ENCODE measurements around the gene HEY2. TPM values are rescaled to one million over a fixed set of nuclear protein-coding genes. Genes with fewer than 3 reads are reported as not detected.

Gene HEY2
- total RNA-seq, 1 experiment from 2014 or later, result 6.6 TPM

GRCh38 chr6:125793280-125793679, 43.8 kb downstream of the HEY2 start:
- no peaks in the 10 kb centered on the region for H3K79me2 ChIP-seq (ENCODE audit: insufficient read depth, low read length)

More at GRCh38 chr6:125793280-125793679, 43.8 kb downstream of the HEY2 start:
- no peak overlapping the region for H4K8ac ChIP-seq (replicated peaks; ENCODE audit: insufficient read length, low read depth, low read length)
- no CpG with 5 or more reads among the region's 2 CpGs for WGBS (ENCODE audit: extremely low coverage, insufficient read length, low lambda C conversion rate)
- Mint-ChIP-seq H3K9me3 (no peaks in the 10 kb centered on the region), H3K36me3 (ENCODE audit: insufficient read depth in 1 of 3, low read depth in 3 of 3) (no peaks in the 10 kb centered on the region; a peak in 1 of 7 replicates), H3K27me3 (ENCODE audit: low read depth) (peaks cover 4% of the 10 kb centered on the region; the same call in 1 of the 2 replicates), H3K4me3 (no peak overlapping the region), H3K27ac (no peak overlapping the region), H3K4me1 (peaks cover 20 to 28% of the 10 kb centered on the region in 2 experiments)
- H3K4me1 ChIP-seq (ENCODE audit: insufficient read depth, low read length), result peaks cover 3% of the 10 kb centered on the region; the same call in 1 of the 2 replicates
- H3K79me1 ChIP-seq (ENCODE audit: insufficient read depth, low read depth, low read length, poor library complexity, severe bottlenecking), result no peaks in the 10 kb centered on the region
- H3K27ac ChIP-seq (ENCODE audit: insufficient read length, low read depth, low read length), result no peak overlapping the region
- H2BK120ac ChIP-seq (ENCODE audit: low read depth, low read length, poor library complexity, severe bottlenecking), result no peak overlapping the region
- H2BK15ac ChIP-seq (ENCODE audit: low read depth, low read length), result no peak overlapping the region
- H2BK20ac ChIP-seq (ENCODE audit: low read depth, low read length, poor library complexity, severe bottlenecking), result no peak overlapping the region
- no peak for DNase-seq
- no peak overlapping the region for H2AK5ac ChIP-seq (ENCODE audit: insufficient read length, low read length)
- no peak overlapping the region for H2AFZ ChIP-seq (ENCODE audit: low read length)
- H3K4me2 ChIP-seq (ENCODE audit: insufficient read depth, insufficient read length, low read length), result no peak overlapping the region
- H4K20me1 ChIP-seq (ENCODE audit: control insufficient read depth, insufficient read depth, insufficient read length), result no peaks in the 10 kb centered on the region
- no peak overlapping the region for H3K14ac ChIP-seq (ENCODE audit: insufficient read depth, low read length)
- no peak overlapping the region for H3K18ac ChIP-seq (ENCODE audit: insufficient read length, low read depth, low read length)
- no peak overlapping the region for H3K56ac ChIP-seq (ENCODE audit: insufficient read length, low read depth, low read length)
- no peak overlapping the region for H3K9ac ChIP-seq (ENCODE audit: extremely low read depth, insufficient read length, low read length)
- peaks cover 4% of the 10 kb centered on the region for H3K23me2 ChIP-seq (ENCODE audit: insufficient read length, low read depth, low read length, poor library complexity, severe bottlenecking)
- no peak overlapping the region for H3T11ph ChIP-seq (ENCODE audit: low read length)
- no peak overlapping the region for H4K91ac ChIP-seq (ENCODE audit: insufficient read length, low read depth, low read length)
- TF ChIP-seq CTCF (conservative IDR thresholded peaks at IDR 0.05), result no peak
- H3K27me3 ChIP-seq (ENCODE audit: insufficient read depth, low read length), result no peaks in the 10 kb centered on the region
- no peak overlapping the region for H3K23ac ChIP-seq (ENCODE audit: insufficient read length, low read depth, low read length)
- no peak overlapping the region for H2BK12ac ChIP-seq (ENCODE audit: insufficient read length, low read depth, low read length)
- no peak overlapping the region for H3K4ac ChIP-seq (ENCODE audit: low read depth, low read length)
- H2BK5ac ChIP-seq (ENCODE audit: insufficient read length, low read length), result no peak overlapping the region
- H3K9me3 ChIP-seq (ENCODE audit: control insufficient read depth, low read depth, low read length), result no peaks in the 10 kb centered on the region
- no peak overlapping the region for H4K5ac ChIP-seq (ENCODE audit: insufficient read length, low read depth, low read length)

Measured in H9 (cell line).